T-cell (primary cell): ENCODE results near the gene LRRC17. TPM values are rescaled to one million over a fixed set of nuclear protein-coding genes. Genes with fewer than 3 reads are reported as not detected.

ENCODE experiments used
- ATAC-seq, 4 experiments: fragments of 200-7000 bp in 3 of 4; fragments of 150-1000 bp in 1 of 4; cut with Tn5 transposase; replicated peaks in 1 of 4; 1 replicate in 3 of 4; 2 replicates in 1 of 4; pipeline ENCODE4 v1.10.0; 2021; ENCODE audit warnings: moderate library complexity in 3 of 4, mild to moderate bottlenecking in 2 of 4, moderate number of reproducible peaks in 1 of 4
- CTCF ChIA-PET, 2 donors: fragments of 300-600 bp; sonication (Branson Sonifier 250); formaldehyde crosslinking; loops; one replicate each; lab custom pipeline; 2022; ENCODE audit warnings: antibody characterized with exemption in 2 of 2; lab: Charles Lee
- POLR2A ChIA-PET, 2 donors: fragments of 300-600 bp; sonication (Branson Sonifier 250); formaldehyde crosslinking; loops; one replicate each; lab custom pipeline; 2022; ENCODE audit warnings: antibody characterized with exemption in 2 of 2; lab: Charles Lee
- DNase-seq, 35 experiments: peaks; one replicate each; pipeline versions ENCODE4 v3.0.0 to v3.0.0-alpha.2; 2013 to 2023
- H3K27ac ChIP-seq: one replicate; pipeline ENCODE4 v1.5.1; 2013; ENCODE audit warnings: low read length
- H3K27me3 ChIP-seq, 2 experiments: replicated peaks in 1 of 2; 1 replicate in 1 of 2; 2 replicates in 1 of 2; pipeline versions ENCODE4 v1.6.1 to v1.7.0; 2013; ENCODE audit warnings: low read length in 1 of 2, mixed read lengths in 1 of 2; ENCODE audit not compliant: control insufficient read depth in 2 of 2, insufficient read depth in 2 of 2; ENCODE audit errors: extremely low read depth in 1 of 2
- H3K36me3 ChIP-seq, 2 donors: 1 replicate in 1 of 2; 2 replicates in 1 of 2; pipeline versions ENCODE4 v1.6.1 to v1.7.0; 2013; ENCODE audit warnings: low read length in 1 of 2; ENCODE audit not compliant: control insufficient read depth in 2 of 2, insufficient read depth in 1 of 2; ENCODE audit errors: extremely low read depth in 1 of 2
- H3K4me1 ChIP-seq, 2 experiments: 1 replicate in 1 of 2; 2 replicates in 1 of 2; pipeline versions ENCODE4 v1.6.1 to v1.7.0; 2013; ENCODE audit warnings: low read length in 2 of 2, mixed read lengths in 1 of 2; ENCODE audit not compliant: insufficient read depth in 2 of 2, control insufficient read depth in 1 of 2; ENCODE audit errors: extremely low read depth in 1 of 2
- H3K4me3 ChIP-seq, 2 donors: 1 replicate in 1 of 2; 2 replicates in 1 of 2; pipeline versions ENCODE4 v1.5.1 to v1.7.0; 2013; ENCODE audit warnings: mild to moderate bottlenecking in 2 of 2, low read length in 1 of 2, moderate library complexity in 1 of 2; ENCODE audit not compliant: control insufficient read depth in 1 of 2; ENCODE audit errors: extremely low read depth in 1 of 2
- H3K9me3 ChIP-seq: 2 replicates; pipeline ENCODE4 v1.7.0; 2013
- H3K27ac Mint-ChIP-seq, 2 donors: one replicate each; pipeline ENCODE4 v1.8.0; 2020 to 2021; ENCODE audit warnings: mild to moderate bottlenecking in 2 of 2, mixed read lengths in 2 of 2
- H3K27me3 Mint-ChIP-seq, 2 donors: one replicate each; pipeline ENCODE4 v1.8.0; 2021 to 2022; ENCODE audit warnings: mixed read lengths in 2 of 2
- H3K36me3 Mint-ChIP-seq: one replicate; pipeline ENCODE4 v1.8.0; 2021; ENCODE audit warnings: mixed read lengths
- H3K4me1 Mint-ChIP-seq, 3 donors: one replicate each; pipeline ENCODE4 v1.8.0; 2020 to 2022; ENCODE audit warnings: mixed read lengths in 3 of 3, mild to moderate bottlenecking in 1 of 3
- H3K4me3 Mint-ChIP-seq, 3 donors: one replicate each; pipeline ENCODE4 v1.8.0; 2020 to 2022; ENCODE audit warnings: mild to moderate bottlenecking in 3 of 3, mixed read lengths in 3 of 3, moderate library complexity in 3 of 3
- H3K9me3 Mint-ChIP-seq, 3 donors: one replicate each; pipeline ENCODE4 v1.8.0; 2020 to 2022; ENCODE audit warnings: mixed read lengths in 3 of 3
- WGBS: methylation state at CpG from one replicate; pipeline ENCODE4 v1.1.5; 2013; ENCODE audit warnings: missing lambda C conversion rate; ENCODE audit not compliant: insufficient coverage; 5-methylcytosine and 5-hydroxymethylcytosine counted together
- total RNA-seq, 35 experiments: library from RNA in 6 of 35; stranded (reverse) in 6 of 35; fragments of 120-200 nt in 1 of 35; gene quantifications; one replicate each; pipeline versions ENCODE4 v1.2.1 to v1.2.4 and lab custom pipeline; 2013 to 2026

LRRC17 gene
- total RNA-seq, 5 donors from 2014 or later (not counting 1 experiment from before 2014, with no cell fraction given): 0.18 to 0.47 (median 0.36) TPM

DNA sequence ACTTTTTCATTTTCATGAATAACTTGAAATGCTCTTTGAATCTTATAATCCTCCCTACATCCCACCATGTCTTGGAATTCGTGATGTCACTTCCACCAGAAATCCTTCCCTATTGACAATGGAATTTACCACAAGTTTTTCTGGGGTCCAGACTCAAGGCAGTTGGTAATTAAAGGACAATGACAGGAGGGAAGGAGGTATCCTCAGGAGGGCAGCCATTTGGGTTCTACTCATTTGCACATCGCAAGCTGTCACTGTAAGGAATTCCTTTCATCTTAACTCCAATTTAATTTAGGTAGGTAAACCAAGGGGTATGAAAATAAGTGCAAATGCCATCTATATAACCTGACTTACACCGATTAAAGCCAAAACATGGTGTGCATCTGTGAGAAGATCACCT is 21.9 kb downstream of the LRRC17 start:
- ChIA-PET POLR2A (no interaction called here), CTCF (no interaction called here)
- no peak overlapping the region for H3K4me3 ChIP-seq
- Mint-ChIP-seq H3K4me3 (no peak overlapping the region), H3K4me1 (no peaks in the 10 kb centered on the region), H3K9me3 (no peaks in the 10 kb centered on the region), H3K36me3 (no peaks in the 10 kb centered on the region), H3K27me3 (no peaks in the 10 kb centered on the region), H3K27ac (no peak overlapping the region)
- no peak overlapping the region for H3K27ac ChIP-seq
- ATAC-seq (no peak), DNase-seq (no peak)
- H3K36me3 ChIP-seq: no peaks in the 10 kb centered on the region
- WGBS: no CpG with 5 or more reads among the region's 3 CpGs
- H3K4me1 ChIP-seq: no peaks in the 10 kb centered on the region
- no peaks in the 10 kb centered on the region for H3K27me3 ChIP-seq
- no peaks in the 10 kb centered on the region for H3K9me3 ChIP-seq

DNA sequence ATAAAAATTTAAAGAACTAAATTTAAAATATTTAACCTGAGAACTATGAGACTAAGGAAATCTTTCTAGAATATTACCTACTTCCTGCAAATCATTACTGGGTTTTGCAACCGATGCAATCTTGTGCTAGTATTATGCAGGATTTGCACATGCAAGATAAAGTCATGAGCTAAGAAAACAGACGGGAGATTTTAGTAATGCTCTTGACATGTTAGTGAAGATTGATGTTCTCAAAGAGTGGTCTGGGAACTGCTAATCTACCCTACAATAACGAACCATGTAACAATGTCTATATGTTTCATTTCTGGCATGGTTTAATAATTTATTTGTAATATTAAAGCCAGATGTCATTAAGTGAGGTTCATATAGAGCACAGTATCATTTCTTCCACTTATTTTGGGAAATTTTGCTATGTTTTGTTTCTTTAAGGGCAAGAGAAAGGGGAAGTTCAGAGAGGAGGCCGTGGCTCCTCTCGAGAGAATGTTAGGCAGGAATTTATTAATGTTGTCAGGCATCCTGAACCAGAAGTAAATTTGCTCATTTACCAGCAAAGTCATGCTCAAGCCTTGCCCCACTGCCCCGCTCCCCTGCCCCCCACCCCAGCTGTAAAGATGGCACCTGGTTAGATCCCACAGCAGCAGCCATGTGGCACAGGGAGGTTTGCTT is 22.8 kb downstream of the LRRC17 start:
- DNase-seq: no peak
- no peak overlapping the region for H3K4me3 ChIP-seq
- H3K36me3 ChIP-seq: no peaks in the 10 kb centered on the region
- Mint-ChIP-seq H3K27me3 (no peaks in the 10 kb centered on the region), H3K9me3 (no peaks in the 10 kb centered on the region), H3K36me3 (no peaks in the 10 kb centered on the region), H3K4me3 (no peak overlapping the region), H3K4me1 (no peaks in the 10 kb centered on the region), H3K27ac (no peak overlapping the region)
- no peaks in the 10 kb centered on the region for H3K27me3 ChIP-seq
- CTCF ChIA-PET: no interaction called here
- H3K4me1 ChIP-seq: no peaks in the 10 kb centered on the region
- no peak for ATAC-seq
- H3K27ac ChIP-seq: no peak overlapping the region
- POLR2A ChIA-PET: no interaction called here
- WGBS: no CpG with 5 or more reads among the region's 6 CpGs
- H3K9me3 ChIP-seq: no peaks in the 10 kb centered on the region

DNA sequence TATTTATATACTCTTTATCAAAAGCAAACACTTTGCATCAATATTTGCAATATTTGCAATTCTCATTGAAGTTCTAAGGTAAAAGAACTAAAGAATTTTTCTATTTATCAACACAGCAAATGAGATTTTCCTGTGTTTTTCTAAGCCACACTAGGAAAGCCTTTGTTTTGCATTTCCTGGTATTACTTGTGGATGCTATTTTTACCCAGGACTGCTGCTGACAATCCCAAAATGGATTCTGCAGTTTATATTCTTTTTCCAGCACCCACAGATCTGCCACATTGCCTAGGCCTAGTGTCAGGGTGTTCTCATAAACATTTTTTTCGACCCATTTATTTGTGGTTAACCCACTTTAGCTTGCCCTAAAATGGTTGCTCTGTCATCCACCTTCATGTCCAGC is 25.9 kb downstream of the LRRC17 start:
- CTCF ChIA-PET: no interaction called here

DNA sequence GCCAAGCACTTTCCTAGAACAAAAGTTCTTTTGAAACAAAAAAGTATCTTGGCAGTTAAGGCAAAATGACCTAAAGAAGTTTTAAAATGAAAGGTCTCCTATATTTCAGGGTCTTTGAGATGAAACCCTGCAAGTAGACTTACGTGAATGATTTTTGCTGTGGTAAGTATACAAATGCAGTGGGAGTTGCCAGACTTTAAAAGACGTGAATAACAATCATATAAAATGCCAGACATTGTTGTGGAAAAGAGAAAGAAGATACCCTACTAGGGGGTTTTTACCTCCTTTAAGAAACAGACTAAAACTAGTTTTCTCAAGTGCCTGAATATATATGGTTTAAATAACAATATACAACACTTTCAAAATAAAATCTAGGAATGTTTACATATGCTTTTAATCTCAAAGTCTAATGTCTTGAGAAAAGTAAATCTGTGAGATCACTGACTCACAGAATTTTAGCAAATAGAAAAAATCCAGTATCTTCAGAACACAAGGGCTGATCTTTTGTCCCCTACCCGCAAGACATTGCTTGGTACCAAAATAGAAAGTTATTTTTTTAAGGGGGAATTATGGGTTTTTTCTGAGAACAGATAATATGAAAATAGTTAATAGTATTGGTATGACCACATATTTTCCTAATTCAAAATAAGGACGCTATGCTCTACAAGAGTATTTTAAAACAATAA is 29.5 kb downstream of the LRRC17 start:
- Mint-ChIP-seq H3K36me3 (no peaks in the 10 kb centered on the region), H3K4me3 (no peak overlapping the region), H3K4me1 (no peaks in the 10 kb centered on the region), H3K27ac (no peak overlapping the region), H3K27me3 (peaks cover 0 to 2% of the 10 kb centered on the region in 2 donors), H3K9me3 (no peaks in the 10 kb centered on the region)
- Histone ChIP-seq H3K4me3 (no peak overlapping the region), H3K9me3 (no peaks in the 10 kb centered on the region), H3K27ac (no peak overlapping the region), H3K4me1 (no peaks in the 10 kb centered on the region), H3K27me3 (no peaks in the 10 kb centered on the region), H3K36me3 (no peaks in the 10 kb centered on the region)
- ATAC-seq (no peak), DNase-seq (no peak)
- CTCF ChIA-PET: no interaction called here
- POLR2A ChIA-PET: no interaction called here
- WGBS: no CpG with 5 or more reads among the region's 4 CpGs

More for the DNA sequence above, 25.9 kb downstream of the LRRC17 start:
- 60% methylated on average over 1 of the region's 1 CpG for WGBS
- H3K27me3 Mint-ChIP-seq: peaks cover 0 to 2% of the 10 kb centered on the region in 2 donors
- POLR2A ChIA-PET: no interaction called here
- ATAC-seq (no peak), DNase-seq (no peak)
- no peaks in the 10 kb centered on the region for H3K9me3 Mint-ChIP-seq
- Histone ChIP-seq H3K4me3 (no peak overlapping the region), H3K9me3 (no peaks in the 10 kb centered on the region), H3K27me3 (no peaks in the 10 kb centered on the region), H3K36me3 (no peaks in the 10 kb centered on the region), H3K4me1 (no peaks in the 10 kb centered on the region), H3K27ac (no peak overlapping the region)
- no peaks in the 10 kb centered on the region for H3K36me3 Mint-ChIP-seq
- no peak overlapping the region for H3K27ac Mint-ChIP-seq
- H3K4me1 Mint-ChIP-seq: no peaks in the 10 kb centered on the region
- H3K4me3 Mint-ChIP-seq: no peak overlapping the region

DNA sequence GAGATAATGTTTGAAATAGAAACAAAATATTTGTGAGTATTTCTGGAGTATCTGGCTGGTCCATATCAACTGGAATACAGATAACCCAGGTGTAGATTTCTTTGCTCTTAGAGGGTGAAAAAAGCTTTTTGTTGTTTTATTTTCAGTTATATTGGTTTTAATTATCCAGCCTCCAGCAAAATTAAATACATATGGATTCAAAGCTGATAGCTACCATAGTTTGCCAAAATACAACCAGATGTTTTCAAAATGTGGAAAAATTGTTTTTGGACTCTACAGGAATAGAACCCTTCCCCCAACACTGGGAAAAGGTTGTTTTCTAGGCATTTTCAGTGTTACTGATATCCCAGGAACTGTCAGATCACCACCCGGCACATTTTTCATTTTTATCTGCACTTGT is 30.1 kb downstream of the LRRC17 start:
- DNase-seq (no peak), ATAC-seq (no peak)
- Mint-ChIP-seq H3K9me3 (no peaks in the 10 kb centered on the region), H3K4me1 (no peaks in the 10 kb centered on the region), H3K27me3 (peaks cover 0 to 2% of the 10 kb centered on the region in 2 donors), H3K36me3 (no peaks in the 10 kb centered on the region), H3K27ac (no peak overlapping the region), H3K4me3 (no peak overlapping the region)
- Histone ChIP-seq H3K27me3 (no peaks in the 10 kb centered on the region), H3K27ac (no peak overlapping the region), H3K9me3 (no peaks in the 10 kb centered on the region), H3K36me3 (no peaks in the 10 kb centered on the region), H3K4me1 (no peaks in the 10 kb centered on the region), H3K4me3 (no peak overlapping the region)
- WGBS: no CpG with 5 or more reads among the region's 1 CpG
- ChIA-PET CTCF (no interaction called here), POLR2A (no interaction called here)

DNA sequence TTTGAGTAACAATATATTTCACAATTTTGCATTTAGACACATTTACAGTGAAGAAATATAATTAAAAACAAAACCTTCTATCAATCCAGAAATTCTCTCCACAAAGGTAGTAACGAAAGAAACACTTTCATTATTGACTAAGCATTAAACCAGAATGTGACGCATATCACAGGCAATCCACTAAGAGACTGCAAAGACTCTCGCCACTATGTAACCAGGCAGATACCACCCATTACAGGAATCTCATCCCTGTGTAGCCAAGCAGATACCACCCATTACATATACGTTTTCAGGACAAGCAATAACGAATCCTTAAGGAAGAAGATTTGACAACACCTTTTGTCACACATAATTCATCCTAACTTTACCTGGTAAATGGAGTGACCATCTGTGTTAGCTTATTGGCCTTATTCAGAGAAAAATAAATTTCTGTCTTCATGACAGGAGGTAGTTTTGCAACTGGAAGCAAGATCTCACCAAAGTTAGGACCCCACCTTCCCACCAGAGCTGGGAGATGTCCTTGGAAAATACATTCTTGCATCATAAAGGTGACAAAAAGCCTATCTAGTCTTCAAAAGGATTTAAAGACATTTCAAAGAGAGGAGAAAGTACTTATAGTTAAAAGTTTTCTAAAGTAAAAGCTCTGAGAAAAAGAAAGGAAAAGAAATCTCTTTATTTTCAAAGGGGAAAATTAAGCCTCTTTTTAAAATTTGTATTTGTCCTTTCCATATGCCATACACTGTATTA is 30.8 kb downstream of the LRRC17 start:
- H3K27me3 Mint-ChIP-seq: peaks cover 0 to 2% of the 10 kb centered on the region in 2 donors
- no peak for DNase-seq
- Histone ChIP-seq H3K27ac (no peak overlapping the region), H3K4me3 (no peak overlapping the region), H3K36me3 (no peaks in the 10 kb centered on the region), H3K27me3 (no peaks in the 10 kb centered on the region), H3K4me1 (no peaks in the 10 kb centered on the region), H3K9me3 (no peaks in the 10 kb centered on the region)
- H3K36me3 Mint-ChIP-seq: no peaks in the 10 kb centered on the region
- ChIA-PET CTCF (no interaction called here), POLR2A (no interaction called here)
- WGBS: 80% methylated on average over 2 of the region's 5 CpGs
- no peak overlapping the region for H3K4me3 Mint-ChIP-seq
- no peak for ATAC-seq
- H3K27ac Mint-ChIP-seq: no peak overlapping the region
- H3K4me1 Mint-ChIP-seq: no peaks in the 10 kb centered on the region
- no peaks in the 10 kb centered on the region for H3K9me3 Mint-ChIP-seq
